HG03039 (cell line): ENCODE data around the gene BANF1.

Experiments used
- ATAC-seq: cut with Tn5 transposase; IDR thresholded peaks from one replicate; pipeline ENCODE4 v1.9.1; 2021; ENCODE audit warnings: mild to moderate bottlenecking, moderate library complexity; ENCODE audit not compliant: unreplicated experiment

Gene BANF1

DNA sequence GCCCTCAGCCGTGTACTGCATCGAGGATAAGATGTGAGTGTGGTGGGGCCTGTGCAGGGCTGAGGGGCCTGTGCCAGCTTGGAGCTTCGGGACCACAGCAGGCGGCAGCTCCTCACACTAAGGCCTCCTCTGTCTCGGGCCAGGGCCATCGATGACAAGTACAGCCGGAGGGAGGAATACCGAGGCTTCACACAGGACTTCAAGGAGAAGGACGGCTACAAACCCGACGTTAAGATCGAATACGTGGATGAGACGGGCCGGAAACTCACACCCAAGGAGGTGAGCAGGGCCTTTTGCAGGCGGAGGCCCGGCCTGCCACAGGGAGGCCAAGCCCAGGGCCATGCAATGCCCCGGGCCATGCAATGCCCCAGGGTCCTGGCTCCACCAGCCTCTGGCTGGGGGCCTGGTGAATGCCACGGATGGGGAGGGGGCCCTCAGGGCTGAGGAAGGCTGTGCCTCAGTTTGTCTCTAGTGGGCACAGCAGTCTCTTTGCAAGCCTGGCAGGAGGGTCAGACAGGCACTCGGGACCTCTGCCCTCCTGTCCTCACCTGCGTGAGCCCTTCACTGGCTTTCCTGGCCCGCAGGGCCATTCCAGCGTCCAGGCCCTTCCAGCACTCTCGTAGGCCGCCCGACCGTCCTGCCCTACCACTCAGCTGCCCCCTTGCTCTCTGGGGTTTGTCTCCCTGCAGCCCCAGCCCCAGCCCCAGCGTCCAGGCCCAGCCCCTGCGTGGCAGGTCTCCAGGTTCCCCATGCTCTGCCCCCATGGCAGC lies 24.5 kb upstream of the BANF1 start:
- ATAC-seq, result no peak

DNA sequence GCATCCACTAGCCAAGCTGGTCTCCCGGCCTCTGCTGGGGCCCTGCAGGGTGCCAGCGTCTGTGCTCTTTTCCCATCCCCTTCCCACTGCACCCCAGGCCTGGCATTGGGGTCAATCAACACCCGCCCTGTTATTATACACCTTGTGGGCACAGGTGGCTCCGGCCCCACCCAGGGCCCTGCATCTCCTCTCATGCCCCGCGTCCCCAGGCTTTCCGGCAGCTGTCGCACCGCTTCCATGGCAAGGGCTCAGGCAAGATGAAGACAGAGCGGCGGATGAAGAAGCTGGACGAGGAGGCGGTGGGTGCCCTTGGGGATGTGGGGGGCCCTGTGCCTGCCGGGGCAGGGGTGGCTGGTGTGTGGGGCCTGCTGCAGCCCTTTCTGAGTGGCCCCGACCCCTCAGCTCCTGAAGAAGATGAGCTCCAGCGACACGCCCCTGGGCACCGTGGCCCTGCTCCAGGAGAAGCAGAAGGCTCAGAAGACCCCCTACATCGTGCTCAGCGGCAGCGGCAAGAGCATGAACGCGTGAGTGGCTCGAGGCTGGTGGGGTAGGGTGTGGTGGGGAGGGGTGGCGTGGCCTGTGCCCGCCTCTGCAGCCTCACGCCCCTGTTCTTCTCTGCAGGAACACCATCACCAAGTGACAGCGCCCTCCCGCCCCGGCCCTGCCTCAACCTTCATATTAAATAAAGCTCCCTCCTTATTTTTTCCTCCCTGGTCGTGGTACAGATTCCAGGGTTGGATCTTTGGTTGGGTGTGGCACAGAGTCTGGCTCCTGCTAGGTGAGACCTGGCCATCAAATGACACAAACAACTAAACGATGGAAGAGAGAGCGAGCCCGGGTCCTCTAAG lies 23.7 kb upstream of the BANF1 start:
- ATAC-seq, result no peak

DNA sequence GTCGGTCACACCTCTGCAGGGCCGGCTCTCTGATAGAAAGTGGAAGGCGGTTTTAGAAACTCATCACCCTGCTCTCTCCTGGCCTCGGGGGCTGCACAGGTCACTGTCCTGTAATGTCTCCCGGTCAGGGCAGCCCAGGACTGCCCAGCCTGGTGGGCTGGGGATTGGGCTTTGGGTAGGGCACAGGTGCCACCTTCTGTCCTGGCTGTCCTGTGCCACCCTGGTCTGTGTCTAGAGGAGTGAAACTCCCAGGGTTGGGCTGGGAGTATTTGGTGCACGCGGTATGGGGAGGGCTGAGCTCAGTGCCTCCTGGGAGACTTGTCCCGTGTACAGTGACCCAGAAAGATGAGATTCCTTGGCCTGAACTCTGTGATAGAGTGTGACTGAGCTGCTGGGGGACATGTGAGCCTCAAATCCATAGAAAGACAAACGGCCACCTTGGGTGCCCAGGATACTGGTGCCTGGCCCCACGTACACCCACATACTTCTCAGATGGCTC lies 23.0 kb upstream of the BANF1 start:
- no peak for ATAC-seq

DNA sequence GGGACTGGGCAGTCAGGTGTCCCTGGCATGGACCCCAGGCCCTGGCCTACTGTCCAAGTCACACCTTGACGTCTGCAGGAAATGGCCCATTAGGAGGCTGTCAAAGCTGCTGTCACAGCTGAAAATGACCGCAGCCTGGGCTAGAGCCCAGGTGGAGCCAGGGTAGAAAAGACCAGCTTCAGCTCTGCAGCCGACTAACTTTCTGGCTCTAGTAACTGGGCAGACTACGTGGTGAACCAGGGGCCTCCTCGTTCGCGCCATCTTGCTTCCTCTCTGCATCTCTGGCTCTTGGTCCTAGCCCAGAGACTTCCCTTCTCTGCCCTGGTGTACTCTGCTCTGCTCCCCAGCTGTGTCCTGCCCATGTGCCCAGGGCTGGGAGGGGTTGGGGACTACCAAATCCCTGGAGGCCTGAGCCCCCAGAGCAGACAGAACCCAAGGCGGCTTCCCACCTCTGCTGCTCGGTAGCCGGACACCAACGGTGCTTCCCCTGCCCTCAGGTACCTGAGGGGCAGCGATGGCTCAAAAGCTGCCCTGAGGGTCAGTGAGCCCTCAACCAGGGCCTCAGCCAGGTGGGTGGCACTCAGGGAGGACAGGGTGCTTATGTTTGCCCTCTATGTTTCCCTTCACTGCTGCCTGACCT lies 21.1 kb upstream of the BANF1 start:
- ATAC-seq, result no peak

DNA sequence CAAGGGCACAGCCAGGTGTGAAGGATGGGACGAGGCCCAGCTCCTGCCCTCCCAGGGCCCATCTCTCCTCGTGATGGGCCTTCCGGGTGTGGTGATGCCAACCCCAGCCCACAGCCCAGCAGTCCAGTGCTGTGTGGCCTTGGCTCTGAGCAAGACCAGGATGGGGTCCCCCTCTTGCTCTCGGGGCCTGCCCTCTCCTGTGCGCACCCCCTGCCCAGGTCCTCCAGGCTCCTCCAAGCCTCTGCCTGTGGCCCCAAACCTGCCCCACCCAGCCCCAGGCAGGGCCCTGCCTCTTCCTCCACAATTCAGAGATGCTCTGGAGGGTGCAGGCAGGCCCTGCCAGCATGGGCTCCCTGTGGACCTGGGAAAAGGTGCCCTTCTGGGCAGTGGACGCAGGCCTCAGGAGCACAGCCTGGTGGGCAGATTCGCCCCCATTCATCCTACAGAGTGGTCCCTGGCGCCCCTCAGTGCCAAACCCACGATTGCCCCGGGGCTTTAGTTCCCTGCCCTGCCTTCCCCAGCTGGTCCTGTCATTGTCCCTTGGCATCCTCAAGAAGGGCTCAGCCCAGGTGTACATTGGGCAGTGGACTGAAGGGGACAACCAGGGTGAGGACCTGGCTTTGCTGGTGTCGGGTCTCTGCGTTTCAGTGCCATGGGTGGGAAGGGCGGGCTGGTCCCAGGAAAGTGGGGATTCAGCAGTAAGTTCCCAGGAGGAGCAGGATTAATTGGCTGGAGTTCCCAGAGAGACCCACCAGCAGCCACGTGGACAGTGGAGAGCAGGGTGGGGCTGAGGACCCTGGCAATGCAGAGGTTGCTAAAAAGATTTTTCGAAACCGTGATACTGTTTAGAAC lies 20.1 kb upstream of the BANF1 start:
- ATAC-seq, result no peak

DNA sequence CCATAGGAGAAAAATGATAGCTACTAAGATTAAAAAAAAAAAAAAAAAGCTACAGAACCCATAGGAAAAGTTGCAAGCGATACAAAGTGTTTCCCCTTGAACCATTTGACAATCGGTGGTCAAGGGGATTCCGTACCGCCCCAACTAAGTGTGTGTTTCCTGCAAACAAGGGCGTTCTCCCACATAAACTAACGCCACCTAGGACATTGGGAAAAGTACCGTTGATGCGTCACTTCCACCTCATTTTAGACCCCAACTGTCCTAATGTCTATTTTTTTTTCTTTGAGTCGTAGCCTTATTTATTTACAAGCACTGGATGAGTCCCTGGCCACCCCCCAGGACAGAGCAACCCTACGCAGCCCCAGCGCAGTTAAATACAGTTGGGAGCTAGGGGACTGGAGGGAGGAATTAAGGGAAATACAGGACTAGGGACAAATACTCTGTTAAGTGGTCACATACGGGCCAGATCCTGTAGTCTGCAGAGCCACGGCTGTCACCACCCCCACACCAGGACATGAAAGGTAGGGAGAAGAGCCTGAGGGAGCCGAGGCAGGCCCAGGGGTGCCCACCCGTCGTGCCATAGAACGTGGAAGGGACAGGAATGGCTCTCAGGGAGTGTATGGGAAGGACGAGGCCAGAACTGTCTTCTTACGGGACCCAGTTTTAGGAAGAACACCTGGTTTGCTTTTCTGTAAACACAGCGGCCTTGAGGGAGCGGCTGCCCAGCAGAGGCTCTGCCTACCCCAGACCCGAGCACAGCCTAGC lies 19.3 kb upstream of the BANF1 start:
- no peak for ATAC-seq

DNA sequence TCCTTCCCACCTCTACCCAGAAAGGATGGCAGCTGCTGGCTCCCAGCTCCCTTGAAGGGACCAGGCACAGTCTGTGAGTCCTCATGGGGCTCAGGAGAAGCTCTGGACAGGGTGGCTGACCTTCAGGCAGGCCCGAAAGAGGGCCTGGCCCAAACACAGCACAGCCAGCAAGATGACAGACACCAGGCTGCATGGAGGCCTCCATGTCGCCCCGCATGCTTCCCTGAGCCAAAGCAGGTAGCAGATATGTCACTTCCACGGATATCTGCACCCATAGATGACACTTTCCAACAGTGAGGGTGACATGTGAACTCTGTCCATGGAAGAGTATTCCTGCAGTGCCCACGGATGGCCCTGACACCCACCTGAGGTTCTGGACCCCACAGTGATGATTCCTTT lies 18.7 kb upstream of the BANF1 start:
- ATAC-seq, result no peak

DNA sequence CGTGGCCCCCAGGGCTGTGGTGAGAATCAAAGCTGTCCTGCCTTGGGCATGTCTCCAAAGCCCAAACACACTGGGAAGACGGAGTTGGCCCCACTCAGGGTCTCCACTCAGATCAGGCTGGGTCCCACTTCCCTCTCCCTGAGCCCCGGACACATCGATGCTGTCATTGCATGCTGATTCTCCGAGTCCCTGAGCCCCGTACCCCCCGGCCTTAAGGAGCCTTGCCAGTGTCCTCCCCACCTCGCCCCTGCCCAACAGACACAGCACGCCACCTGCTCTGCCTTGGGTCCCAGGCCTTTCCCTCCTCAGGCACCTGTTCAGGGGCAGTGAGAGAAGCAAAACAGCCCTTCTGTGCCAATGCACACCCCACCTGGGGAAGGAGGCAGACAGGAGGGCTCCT lies 15.0 kb upstream of the BANF1 start:
- no peak for ATAC-seq

DNA sequence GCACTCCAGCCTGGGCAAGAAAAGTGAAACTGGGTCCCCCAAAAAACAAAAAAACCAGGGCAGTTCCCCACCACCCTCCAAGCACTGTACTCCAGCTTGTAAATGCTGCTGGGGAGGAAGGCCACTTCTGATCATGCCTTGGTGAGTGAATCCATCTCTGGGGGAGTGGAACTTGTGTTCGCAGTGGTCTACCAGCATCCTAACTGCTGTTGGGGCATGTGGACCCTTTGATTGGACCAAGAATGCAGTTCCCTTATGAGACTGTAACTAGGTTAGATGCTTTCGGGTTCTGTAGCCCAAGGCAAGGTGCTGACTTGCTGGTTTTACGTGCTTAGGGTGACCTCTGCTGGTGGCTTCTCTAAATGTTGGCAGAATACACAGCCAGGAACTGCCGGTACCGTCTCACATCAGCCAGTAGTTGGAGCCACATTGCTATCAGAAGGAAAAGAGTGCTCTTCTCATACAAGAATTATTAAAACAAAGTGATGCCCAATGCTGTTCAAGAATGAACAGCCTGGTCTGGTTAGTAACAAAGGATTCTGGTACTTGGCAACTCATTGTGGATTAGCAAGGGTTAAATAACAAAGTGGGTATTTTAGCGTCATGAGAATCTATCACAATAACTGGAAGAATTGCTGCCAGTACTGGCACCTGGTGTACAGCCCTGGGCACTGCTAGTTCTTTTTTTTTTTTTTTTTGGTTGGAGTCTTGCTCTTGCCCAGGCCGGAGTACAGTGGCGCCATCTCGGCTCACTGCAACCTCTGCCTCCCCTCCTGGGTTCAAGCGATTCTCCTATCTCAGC lies 13.3 kb upstream of the BANF1 start:
- ATAC-seq, result peak; percentile 69

DNA sequence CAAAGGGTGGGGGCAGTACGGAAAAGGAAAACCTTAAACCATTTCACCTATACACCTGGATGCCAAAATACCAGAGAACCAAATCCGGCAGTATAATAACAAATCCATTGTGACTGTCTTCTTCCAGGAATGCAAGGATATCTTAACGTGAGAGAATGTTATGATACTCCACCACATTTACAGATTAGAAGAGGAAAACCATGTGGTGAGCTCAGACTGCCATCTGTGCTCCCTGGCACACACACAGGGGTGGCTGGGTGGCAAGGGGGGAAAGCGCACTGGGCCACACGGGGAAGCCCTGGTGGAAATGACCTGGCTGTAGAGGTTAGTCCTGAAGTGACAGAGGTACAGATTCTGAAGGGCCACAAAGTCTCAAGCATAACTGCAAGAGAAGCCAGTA lies 10.2 kb upstream of the BANF1 start:
- ATAC-seq, result no peak

DNA sequence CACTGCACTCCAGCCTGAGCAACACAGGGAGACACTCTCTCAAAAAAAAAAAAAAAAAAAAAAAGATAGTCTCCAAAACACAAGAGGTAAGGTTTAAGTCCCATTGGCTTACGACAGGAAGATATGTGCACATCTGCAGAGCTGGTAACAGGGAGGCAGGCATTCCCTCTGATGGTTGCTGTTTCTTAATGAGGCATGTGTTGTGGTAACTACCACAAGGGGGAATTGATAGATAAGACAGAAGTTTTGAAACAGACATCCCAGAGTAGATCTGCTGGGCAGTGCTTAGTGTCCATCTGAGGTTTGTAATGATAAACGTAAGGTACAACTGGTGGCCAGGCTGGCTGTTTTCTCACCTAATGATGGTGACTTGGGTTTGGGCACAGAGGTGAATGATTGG lies 5.0 kb upstream of the BANF1 start:
- ATAC-seq, result no peak

DNA sequence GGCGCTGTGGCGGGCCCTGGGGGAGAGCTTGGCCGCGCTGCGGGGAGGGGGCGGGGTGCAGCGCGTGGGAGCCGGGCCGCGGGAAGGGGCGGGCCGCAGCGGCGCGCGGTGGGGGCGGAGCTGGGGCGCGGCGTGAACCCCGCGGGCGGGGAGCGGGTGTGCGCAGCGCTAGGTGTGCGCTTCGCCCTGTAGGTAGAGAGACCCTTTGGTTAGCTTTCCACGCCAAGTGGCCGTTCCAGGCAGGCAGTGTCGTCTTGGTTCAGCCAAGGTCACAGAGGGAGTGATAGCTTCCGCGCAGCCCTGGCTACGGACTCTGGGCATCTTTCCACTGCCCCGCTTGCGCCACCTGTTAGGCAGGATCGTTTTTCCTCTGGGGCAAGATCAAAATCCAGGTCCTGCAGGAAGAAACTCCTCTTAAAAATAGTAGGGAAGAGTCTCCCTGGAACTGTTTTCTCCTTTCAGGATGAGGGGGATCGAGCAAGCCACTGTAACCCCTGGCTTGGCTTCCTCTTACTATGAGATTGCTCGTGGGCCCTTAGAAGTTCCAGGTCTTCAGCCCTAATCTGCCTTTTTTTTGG lies 434 bp downstream of the BANF1 start:
- peak; percentile 48 for ATAC-seq

DNA sequence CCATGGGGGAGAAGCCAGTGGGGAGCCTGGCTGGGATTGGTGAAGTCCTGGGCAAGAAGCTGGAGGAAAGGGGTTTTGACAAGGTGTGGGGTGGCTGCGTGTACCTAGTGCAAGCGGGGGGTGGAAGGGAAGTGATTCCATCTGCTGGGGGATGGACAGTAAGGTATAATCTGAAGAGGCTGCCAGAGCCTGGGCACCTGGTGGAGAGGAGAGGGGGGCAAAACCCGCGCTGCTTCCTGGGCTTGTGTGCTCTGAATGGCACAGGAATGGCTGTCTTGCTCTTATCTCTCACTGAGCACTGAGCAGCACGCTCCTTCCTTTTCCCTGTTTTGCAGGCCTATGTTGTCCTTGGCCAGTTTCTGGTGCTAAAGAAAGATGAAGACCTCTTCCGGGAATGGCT lies 988 bp downstream of the BANF1 start:
- ATAC-seq, result no peak

DNA sequence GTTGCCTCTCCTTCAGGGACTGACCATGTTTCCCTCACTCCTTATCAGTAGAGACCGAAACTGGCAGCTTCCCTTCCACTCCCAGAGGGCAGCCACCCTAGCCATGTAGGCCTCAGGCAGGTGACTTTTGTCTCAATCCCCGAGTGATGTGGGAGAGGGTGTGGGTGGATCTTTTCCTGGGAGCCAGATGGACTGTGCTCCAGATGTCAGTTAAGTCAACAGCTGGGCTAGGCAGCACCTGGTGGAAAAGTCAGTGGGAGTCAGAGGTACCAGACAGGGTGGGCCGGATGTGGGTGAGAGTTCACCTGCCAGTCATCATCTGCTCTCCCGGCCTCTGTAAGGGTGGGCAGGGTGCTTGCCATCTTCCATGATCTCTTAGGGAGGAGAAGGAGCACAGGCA lies 1.9 kb downstream of the BANF1 start:
- no peak for ATAC-seq

DNA sequence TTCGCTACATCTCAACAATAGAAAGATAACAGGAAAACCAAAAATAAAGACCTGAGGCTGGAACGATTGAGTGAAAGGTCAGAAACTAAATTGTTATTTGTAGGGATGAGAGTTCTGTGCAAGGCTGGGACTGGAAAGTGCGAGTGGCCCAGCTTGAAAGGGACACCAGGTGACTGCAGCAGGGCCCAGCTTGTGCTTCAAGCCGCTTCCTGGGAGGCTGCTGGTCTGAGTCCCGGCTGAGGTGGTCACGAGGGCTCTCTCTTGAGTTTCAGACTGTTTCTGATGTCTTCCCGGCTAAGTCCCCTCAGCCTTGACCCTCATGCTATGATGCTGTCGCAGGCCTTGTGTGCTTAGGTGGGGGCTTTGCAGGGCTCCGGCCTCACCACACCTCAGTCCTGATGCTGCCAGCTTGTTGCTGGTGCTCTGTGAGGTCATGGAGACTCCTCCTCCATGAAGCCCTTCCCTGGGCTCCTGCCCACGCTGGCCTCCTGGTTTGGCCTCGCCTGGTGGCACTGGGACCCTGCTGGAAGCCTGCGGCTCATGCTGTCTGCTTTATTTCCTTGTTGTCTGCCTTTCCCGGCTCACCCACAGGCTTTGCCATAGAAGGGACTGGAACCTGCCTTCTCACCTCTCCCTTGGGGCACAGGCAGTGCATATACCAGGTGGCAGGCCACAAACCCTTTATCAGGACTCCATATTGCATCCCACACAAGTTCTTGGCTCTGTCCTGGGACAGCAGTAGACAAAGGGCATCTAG lies 4.0 kb downstream of the BANF1 start:
- ATAC-seq, result no peak

DNA sequence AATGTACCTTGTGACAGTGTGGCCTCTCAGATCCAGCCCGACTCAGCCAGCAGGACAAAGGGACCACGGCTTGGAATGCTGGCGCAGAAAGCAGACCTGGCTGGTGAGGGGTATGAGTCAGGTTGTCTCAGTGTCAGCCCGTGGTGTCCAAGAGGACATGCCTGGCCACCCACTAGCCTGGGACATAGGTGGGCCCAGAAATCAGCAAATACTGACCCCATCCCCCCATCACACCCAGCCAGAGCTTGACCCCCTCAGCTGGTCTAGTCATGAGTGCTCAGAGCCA lies 4.5 kb downstream of the BANF1 start:
- no peak for ATAC-seq

DNA sequence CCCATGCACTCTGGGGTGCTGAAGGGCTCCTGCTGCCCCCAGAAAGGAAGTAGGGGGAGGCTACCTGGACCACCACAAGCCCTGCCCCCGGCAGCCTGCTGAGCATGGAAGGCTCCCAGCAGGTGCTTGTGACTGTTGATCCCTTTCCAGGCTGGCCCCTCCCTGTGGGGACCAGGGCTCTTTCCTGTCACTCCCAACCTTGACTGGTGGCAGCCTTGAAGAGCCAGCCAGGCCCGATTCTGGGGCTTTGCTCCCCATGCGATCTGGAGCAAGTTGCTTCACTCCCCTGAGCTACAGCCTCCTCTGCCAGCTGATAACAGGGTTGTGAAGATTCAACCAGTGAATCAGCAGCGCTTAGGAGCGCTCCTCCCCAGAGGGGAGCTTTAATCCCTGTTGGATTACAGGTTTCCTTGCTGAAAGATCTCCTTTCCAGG lies 4.9 kb downstream of the BANF1 start:
- no peak for ATAC-seq

DNA sequence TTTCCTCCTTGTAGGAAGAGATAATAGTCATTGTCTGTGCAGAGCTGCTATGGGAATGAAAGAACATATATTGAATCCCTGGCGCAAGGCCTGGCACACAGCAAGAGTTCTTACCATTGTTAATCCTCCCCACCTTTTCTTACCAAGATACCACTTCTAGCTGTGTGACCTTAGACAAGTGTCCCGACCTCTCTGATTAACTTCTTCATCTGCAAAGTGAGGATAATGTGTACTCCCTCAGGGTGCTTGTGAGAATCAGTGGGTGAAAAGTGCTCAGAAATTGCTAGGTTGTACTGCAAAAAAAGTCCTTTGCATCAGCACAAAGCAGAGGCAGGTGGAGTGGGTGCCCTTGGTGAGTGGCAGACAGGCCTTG lies 5.8 kb downstream of the BANF1 start:
- ATAC-seq, result no peak
